Activated CD8-positive, alpha-beta T cell treated with anti-CD3 and anti-CD28 coated beads for 36 hours (primary cell): Measurements from ENCODE around the gene USF2. TPM values are rescaled to one million over a fixed set of nuclear protein-coding genes. Genes with fewer than 3 reads are reported as not detected.
"Not testable (repeated sequence)": the region's sequence is repeated elsewhere in the genome, so short reads cannot be mapped to it uniquely, and the experiment has no call there.

Source experiments
- ATAC-seq: fragments of 200-7000 bp; cut with Tn5 transposase; one replicate; pipeline ENCODE4 v1.10.0; 2021; ENCODE audit warnings: mild to moderate bottlenecking, moderate library complexity
- CTCF ChIA-PET: fragments of 350-600 bp; sonication (Branson Sonifier 250); formaldehyde crosslinking; loops from one replicate; lab custom pipeline; 2021; ENCODE audit warnings: antibody characterized with exemption; lab: Charles Lee
- POLR2A ChIA-PET: fragments of 350-600 bp; sonication (Branson Sonifier 250); formaldehyde crosslinking; loops from one replicate; lab custom pipeline; 2021; ENCODE audit warnings: antibody characterized with exemption; lab: Charles Lee
- DNase-seq: peaks from one replicate; pipeline ENCODE4 v3.0.0-alpha.2; 2020
- H3K27ac Mint-ChIP-seq: one replicate; pipeline ENCODE4 v1.8.0; 2021; ENCODE audit warnings: mild to moderate bottlenecking, mixed read lengths
- H3K27me3 Mint-ChIP-seq: one replicate; pipeline ENCODE4 v1.8.0; 2021; ENCODE audit warnings: mixed read lengths
- H3K36me3 Mint-ChIP-seq: one replicate; pipeline ENCODE4 v1.8.0; 2021; ENCODE audit warnings: low read depth, mixed read lengths
- H3K4me1 Mint-ChIP-seq: one replicate; pipeline ENCODE4 v1.8.0; 2021; ENCODE audit warnings: low read depth, mixed read lengths
- H3K4me3 Mint-ChIP-seq: one replicate; pipeline ENCODE4 v1.8.0; 2021; ENCODE audit warnings: mild to moderate bottlenecking, moderate library complexity, mixed read lengths
- H3K9me3 Mint-ChIP-seq: one replicate; pipeline ENCODE4 v1.8.0; 2021; ENCODE audit warnings: mixed read lengths
- CTCF ChIP-seq: fragments of 200-600 bp; IDR thresholded peaks from one replicate; pipeline ENCODE4 v1.8.0; 2022; ENCODE audit warnings: antibody characterized with exemption, mild to moderate bottlenecking
- intact Hi-C: fragments of 100-400 bp; cut with micrococcal nuclease; formaldehyde crosslinking; loops from one replicate; pipeline ENCODE4 v1.10.0; 2022
- total RNA-seq, 2 experiments: library from RNA; stranded (reverse); gene quantifications; one replicate each; pipeline ENCODE4 v1.2.3, GENCODE V29; 2021

Gene USF2
- total RNA-seq: 100 to 1,000 TPM; 111 to 115 TPM

- no peaks in the 10 kb centered on the region for H3K27me3 Mint-ChIP-seq
- peaks cover 32% of the 10 kb centered on the region for H3K4me1 Mint-ChIP-seq
- ChIA-PET POLR2A (interaction anchor here (0.6 to 2.0 kb wide), 7 partner anchors 11 to 127 kb away, joined by 3 to 8 read pairs (median 3); partner anchors contain the start of gene FXYD5), CTCF (interaction anchor here (0.7 to 1.4 kb wide), 5 partner anchors 32 to 241 kb away, joined by 3 to 5 read pairs (median 4); no protein-coding TSS in a partner anchor)
- no peaks in the 10 kb centered on the region for H3K9me3 Mint-ChIP-seq
- peak; percentile 33 for ATAC-seq
- no peak for TF ChIP-seq CTCF
- intact Hi-C loops: loop anchor here (10.0 kb wide), 1 partner anchor 124 kb away; the partner anchor contains the start of gene FXYD7
- peak within 1 kb of the TSS; percentile 92 for H3K4me3 Mint-ChIP-seq
- H3K27ac Mint-ChIP-seq: peak within 1 kb of the TSS; percentile 97
- peaks cover 33% of the 10 kb centered on the region for H3K36me3 Mint-ChIP-seq
- DNase-seq: peak; percentile 80
Observed at GRCh38 chr19:35268536-35269437, at the start of gene USF2. TSS of gene USF2 (plus strand) at chr19:35268962. CDS start at chr19:35269102, 140 bp downstream.

GRCh38 chr19:35219008-35219407, 49.8 kb upstream of the USF2 start:
- POLR2A ChIA-PET: interaction anchor here (0.7 kb wide), 1 partner anchor 13 kb away, joined by 3 read pairs; no protein-coding TSS in a partner anchor
- TF ChIP-seq CTCF: no peak
- CTCF ChIA-PET: interaction anchor here (1.2 to 3.8 kb wide), 2 partner anchors 25 to 77 kb away, joined by 3 to 24 read pairs; no protein-coding TSS in a partner anchor

GRCh38 chr19:35220315-35220921, 48.3 kb upstream of the USF2 start:
- H3K36me3 Mint-ChIP-seq: no peaks in the 10 kb centered on the region
- H3K27me3 Mint-ChIP-seq: no peaks in the 10 kb centered on the region
- H3K4me1 Mint-ChIP-seq: peaks cover 20% of the 10 kb centered on the region
- no peak for TF ChIP-seq CTCF
- no peak overlapping the region for H3K27ac Mint-ChIP-seq
- CTCF ChIA-PET: no interaction called here
- POLR2A ChIA-PET: interaction anchor here (0.7 to 1.7 kb wide), 2 partner anchors 17 to 30 kb away, joined by 3 read pairs; no protein-coding TSS in a partner anchor
- H3K4me3 Mint-ChIP-seq: no peak overlapping the region
- DNase-seq: no peak
- no peak for ATAC-seq
- intact Hi-C loops: no loop called here
- H3K9me3 Mint-ChIP-seq: peaks cover 8% of the 10 kb centered on the region

More at GRCh38 chr19:35219008-35219407, 49.8 kb upstream of the USF2 start:
- peaks cover 8% of the 10 kb centered on the region for H3K9me3 Mint-ChIP-seq
- intact Hi-C loops: no loop called here
- no peak overlapping the region for H3K4me3 Mint-ChIP-seq
- no peak for DNase-seq
- no peak for ATAC-seq
- peaks cover 33% of the 10 kb centered on the region for H3K4me1 Mint-ChIP-seq
- H3K27me3 Mint-ChIP-seq: no peaks in the 10 kb centered on the region
- no peak overlapping the region for H3K27ac Mint-ChIP-seq
- H3K36me3 Mint-ChIP-seq: no peaks in the 10 kb centered on the region

GRCh38 chr19:35220973-35221590, 47.7 kb upstream of the USF2 start:
- H3K9me3 Mint-ChIP-seq, DNase-seq, H3K4me3 Mint-ChIP-seq, H3K27me3 Mint-ChIP-seq, H3K27ac Mint-ChIP-seq, CTCF ChIA-PET, H3K36me3 Mint-ChIP-seq, ATAC-seq, intact Hi-C loops: not testable (repeated sequence)
- POLR2A ChIA-PET: interaction anchor here (1.7 kb wide), 1 partner anchor 30 kb away, joined by 3 read pairs; no protein-coding TSS in a partner anchor
- peaks cover 17% of the 10 kb centered on the region for H3K4me1 Mint-ChIP-seq
